Transverse colon (tissue), 4 donors: Measurements from ENCODE around the gene ABCA1. TPM values are rescaled to one million over a fixed set of nuclear protein-coding genes. Genes with fewer than 3 reads are reported as not detected.

Experiments
- DNase-seq: peaks from one replicate; pipeline ENCODE4 v3.0.0-alpha.2; 2019
- H3K27ac ChIP-seq, 4 donors: fragments of 200-600 bp; sonication (generic); 2 replicates each; pipeline ENCODE4 v1.5.1; 2016 to 2018; ENCODE audit warnings: inconsistent platforms in 4 of 4
- H3K27me3 ChIP-seq: fragments of 200-600 bp; sonication (generic); 2 replicates; pipeline ENCODE4 v1.5.1; 2017; ENCODE audit warnings: inconsistent platforms
- H3K36me3 ChIP-seq, 4 donors: fragments of 200-600 bp; sonication (generic); 2 replicates each; pipeline ENCODE4 v1.5.1; 2017 to 2019; ENCODE audit warnings: inconsistent platforms in 4 of 4
- H3K4me1 ChIP-seq, 4 donors: fragments of 200-600 bp; sonication (generic); 2 replicates each; pipeline ENCODE4 v1.5.1; 2017 to 2020; ENCODE audit warnings: inconsistent platforms in 4 of 4
- H3K4me3 ChIP-seq, 4 donors: fragments of 200-600 bp; sonication (generic); 1 replicate in 1 of 4; 2 replicates in 3 of 4; pipeline versions ENCODE4 v1.5.1 to v1.6.1; 2017 to 2019; ENCODE audit warnings: inconsistent platforms in 4 of 4
- H3K9me3 ChIP-seq, 2 donors: fragments of 200-600 bp; sonication (generic); 2 replicates each; pipeline ENCODE4 v1.5.1; 2017 to 2019; ENCODE audit warnings: inconsistent platforms in 2 of 2
- EP300 ChIP-seq: sonication (generic); formaldehyde crosslinking; IDR thresholded peaks from one replicate; pipeline ENCODE4 v1.6.1; 2017; ENCODE audit warnings: antibody characterized with exemption, low read depth
- POLR2A ChIP-seq: fragments of 450-650 bp; IDR thresholded peaks from one replicate; pipeline ENCODE4 v1.6.1; 2016; ENCODE audit warnings: antibody characterized with exemption, mild to moderate bottlenecking, moderate library complexity
- POLR2AphosphoS5 ChIP-seq, 3 donors: sonication (generic); formaldehyde crosslinking; IDR thresholded peaks; one replicate each; pipeline ENCODE4 v1.6.1; 2016; ENCODE audit warnings: antibody characterized with exemption in 3 of 3
- WGBS, 2 donors: methylation state at CpG; one replicate each; pipeline ENCODE4 v1.1.5; 2018; ENCODE audit warnings: low coverage in 1 of 2; 5-methylcytosine and 5-hydroxymethylcytosine counted together
- in situ Hi-C, 4 donors: fragments of 200-750 bp; cut with MboI; loops; one replicate each; pipeline versions ENCODE4 v1.15.0 to v1.15.1; 2017; ENCODE audit warnings: low sequenced_read_pairs in 3 of 4, low pct_ligation_motif_present in 1 of 4, low pct_unique_long_range_greater_than_20kb in 1 of 4
- intact Hi-C: fragments of 100-400 bp; cut with DNase I; formaldehyde crosslinking; loops from one replicate; pipeline ENCODE4 v1.15.1; 2023; ENCODE audit warnings: low total_unique reads
- total RNA-seq, 4 donors: library from RNA; depleted of rRNA; stranded (reverse); fragments of >200 nt; gene quantifications; one replicate each; pipeline ENCODE4 v1.1.0, GENCODE V29; 2016
- TF ChIP-seq, protein P1 (sequence below), 5 experiments: fragments of 200-600 bp in 3 of 5; fragments of 450-650 bp in 2 of 5; sonication (generic) in 3 of 5; IDR thresholded peaks; 1 replicate in 2 of 5; 2 replicates in 3 of 5; pipeline ENCODE4 v1.5.1; 2016 to 2017; ENCODE audit warnings: antibody characterized with exemption in 5 of 5, inconsistent platforms in 3 of 5, mild to moderate bottlenecking in 2 of 5, moderate library complexity in 1 of 5

Gene ABCA1
- total RNA-seq, 4 donors from 2014 or later, result 20.5 to 67.3 (median 60.5) TPM

DNA sequence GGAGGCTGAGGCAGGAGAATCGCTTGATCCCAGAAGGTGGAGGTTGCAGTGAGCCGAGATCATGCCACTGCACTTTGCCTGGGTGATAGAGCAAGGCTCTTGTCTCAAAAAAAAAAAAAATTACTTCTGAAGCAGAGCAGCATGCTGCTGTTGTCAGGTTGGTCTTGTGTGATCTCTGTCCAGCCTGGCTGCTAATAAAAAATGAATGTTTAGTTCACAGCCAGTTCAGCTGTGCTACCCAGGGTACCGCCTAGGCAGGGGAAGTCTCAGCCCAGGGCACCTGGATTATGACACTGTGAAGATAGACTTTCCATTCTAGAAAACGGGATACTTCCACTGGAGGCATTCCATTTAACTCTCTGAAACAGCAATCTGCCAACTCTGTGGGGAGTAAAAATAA, 23.5 kb upstream of the ABCA1 start:
- no peak for DNase-seq
- TF ChIP-seq EP300 (no peak), POLR2A (no peak), POLR2AphosphoS5 (IDR thresholded peaks at IDR 0.05) (no peak)
- TF ChIP-seq, protein P1, sequence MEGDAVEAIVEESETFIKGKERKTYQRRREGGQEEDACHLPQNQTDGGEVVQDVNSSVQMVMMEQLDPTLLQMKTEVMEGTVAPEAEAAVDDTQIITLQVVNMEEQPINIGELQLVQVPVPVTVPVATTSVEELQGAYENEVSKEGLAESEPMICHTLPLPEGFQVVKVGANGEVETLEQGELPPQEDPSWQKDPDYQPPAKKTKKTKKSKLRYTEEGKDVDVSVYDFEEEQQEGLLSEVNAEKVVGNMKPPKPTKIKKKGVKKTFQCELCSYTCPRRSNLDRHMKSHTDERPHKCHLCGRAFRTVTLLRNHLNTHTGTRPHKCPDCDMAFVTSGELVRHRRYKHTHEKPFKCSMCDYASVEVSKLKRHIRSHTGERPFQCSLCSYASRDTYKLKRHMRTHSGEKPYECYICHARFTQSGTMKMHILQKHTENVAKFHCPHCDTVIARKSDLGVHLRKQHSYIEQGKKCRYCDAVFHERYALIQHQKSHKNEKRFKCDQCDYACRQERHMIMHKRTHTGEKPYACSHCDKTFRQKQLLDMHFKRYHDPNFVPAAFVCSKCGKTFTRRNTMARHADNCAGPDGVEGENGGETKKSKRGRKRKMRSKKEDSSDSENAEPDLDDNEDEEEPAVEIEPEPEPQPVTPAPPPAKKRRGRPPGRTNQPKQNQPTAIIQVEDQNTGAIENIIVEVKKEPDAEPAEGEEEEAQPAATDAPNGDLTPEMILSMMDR (IDR thresholded peaks at IDR 0.05), result no peak
- intact Hi-C loops (no loop called here), in situ Hi-C loops (no loop called here)
- Histone ChIP-seq H3K27me3 (no peaks in the 10 kb centered on the region), H3K27ac (no peak overlapping the region), H3K36me3 (no peaks in the 10 kb centered on the region), H3K4me3 (no peak overlapping the region), H3K9me3 (no peaks in the 10 kb centered on the region), H3K4me1 (no peaks in the 10 kb centered on the region)
- 80% methylated on average over 4 of the region's 4 CpGs; no CpG with 5 or more reads in 1 of the 2 donors for WGBS, 2 donors

- H3K4me1 ChIP-seq, result no peaks in the 10 kb centered on the region
- DNase-seq, result no peak
- WGBS, 2 donors, result 92% methylated on average over 4 of the region's 4 CpGs; no CpG with 5 or more reads in 1 of the 2 donors
- intact Hi-C loops (no loop called here), in situ Hi-C loops (no loop called here)
- H3K9me3 ChIP-seq, result no peaks in the 10 kb centered on the region
- H3K27me3 ChIP-seq, result no peaks in the 10 kb centered on the region
- H3K36me3 ChIP-seq, result no peaks in the 10 kb centered on the region
- no peak for TF ChIP-seq POLR2A
- no peak for TF ChIP-seq EP300
- TF ChIP-seq POLR2AphosphoS5 (IDR thresholded peaks at IDR 0.05), result no peak
- TF ChIP-seq, protein P1 (IDR thresholded peaks at IDR 0.05), result no peak
- no peak overlapping the region for H3K27ac ChIP-seq
- H3K4me3 ChIP-seq, result no peak overlapping the region
Observed at GRCh38 chr9:104950838-104951237, 22.9 kb upstream of the ABCA1 start.

- no peaks in the 10 kb centered on the region for H3K9me3 ChIP-seq
- no peak for DNase-seq
- H3K4me1 ChIP-seq, result peaks cover 0 to 6% (median 2%) of the 10 kb centered on the region in 4 donors
- intact Hi-C loops, result no loop called here
- no peaks in the 10 kb centered on the region for H3K36me3 ChIP-seq
- no peak for TF ChIP-seq POLR2AphosphoS5 (IDR thresholded peaks at IDR 0.05)
- TF ChIP-seq, protein P1 (IDR thresholded peaks at IDR 0.05), result no peak
- TF ChIP-seq POLR2A, result no peak
- TF ChIP-seq EP300, result no peak
- no peak overlapping the region for H3K27ac ChIP-seq
- H3K4me3 ChIP-seq, result no peak overlapping the region
- no peaks in the 10 kb centered on the region for H3K27me3 ChIP-seq
- WGBS, 2 donors, result 48 to 57% methylated on average over 3 of the region's 3 CpGs
- in situ Hi-C loops, result no loop called here
Observed at GRCh38 chr9:104948277-104948676, 20.3 kb upstream of the ABCA1 start.

DNA sequence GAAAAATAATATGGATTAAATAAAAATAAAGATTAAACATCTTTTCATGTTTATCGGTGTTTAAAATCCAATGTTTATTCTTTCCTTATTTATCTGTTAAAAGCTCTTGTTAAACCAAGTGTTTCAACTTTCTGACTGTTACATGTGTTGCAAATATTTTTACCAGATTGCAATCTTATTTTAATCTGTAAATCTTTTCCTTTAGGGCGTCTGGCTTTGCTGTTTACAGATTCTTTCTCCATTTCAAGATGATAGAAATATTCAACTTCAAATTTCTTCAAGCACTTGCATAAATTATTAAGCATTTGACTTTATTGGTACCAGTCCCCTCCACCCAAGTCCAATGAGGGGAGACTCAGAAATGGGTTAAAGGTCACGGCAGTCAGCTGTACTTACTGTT, 16.9 kb upstream of the ABCA1 start:
- H3K36me3 ChIP-seq, result no peaks in the 10 kb centered on the region
- no peak overlapping the region for H3K27ac ChIP-seq
- H3K27me3 ChIP-seq, result no peaks in the 10 kb centered on the region
- H3K4me3 ChIP-seq, result no peak overlapping the region
- TF ChIP-seq POLR2A (no peak), EP300 (no peak), POLR2AphosphoS5 (IDR thresholded peaks at IDR 0.05) (no peak)
- TF ChIP-seq, protein P1 (IDR thresholded peaks at IDR 0.05), result no peak
- 59 to 65% methylated on average over 3 of the region's 3 CpGs for WGBS, 2 donors
- H3K4me1 ChIP-seq, result peaks cover 0 to 6% (median 2%) of the 10 kb centered on the region in 4 donors
- intact Hi-C loops (no loop called here), in situ Hi-C loops (no loop called here)
- DNase-seq, result no peak
- H3K9me3 ChIP-seq, result no peaks in the 10 kb centered on the region
